Stimulated activated CD8-positive, alpha-beta memory T cell treated with anti-CD3 and anti-CD28 coated beads, Interleukin-15, amount 100 ng/mL, for 48 hours (primary cell): ENCODE results near the gene IDI2.
"Not testable (repeated sequence)": the region's sequence is repeated elsewhere in the genome, so short reads cannot be mapped to it uniquely, and the experiment has no call there.

Experiments used
- DNase-seq, 2 donors: peaks; one replicate each; pipeline ENCODE4 v3.0.0-alpha.2; 2020; ENCODE audit warnings: low read depth in 2 of 2

Gene IDI2

DNA sequence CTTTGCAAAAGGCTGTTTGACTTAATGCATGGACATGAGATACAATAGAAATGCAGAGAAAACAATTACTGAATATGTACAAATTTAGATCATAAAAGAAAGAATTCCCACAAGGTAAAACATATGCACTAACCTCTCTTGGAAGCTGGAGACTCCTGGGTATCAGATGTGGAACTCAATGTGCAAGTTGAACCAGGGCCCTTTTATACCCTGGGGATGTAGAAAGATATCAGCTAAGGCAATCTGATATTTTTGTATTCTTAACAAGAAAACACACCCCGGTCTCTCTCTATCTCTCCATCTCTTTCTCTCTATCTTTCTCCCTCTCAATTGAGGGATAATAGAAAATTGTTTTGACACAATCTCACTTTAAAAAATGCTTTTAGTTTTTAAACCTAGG, at the start of gene IDI2:
Gene IDI2, minus strand, starts transcription at position 177 of the 400 bp plus-strand sequence. CDS start 1,136 bp downstream, outside the sequence.
- DNase-seq = no peak

DNA sequence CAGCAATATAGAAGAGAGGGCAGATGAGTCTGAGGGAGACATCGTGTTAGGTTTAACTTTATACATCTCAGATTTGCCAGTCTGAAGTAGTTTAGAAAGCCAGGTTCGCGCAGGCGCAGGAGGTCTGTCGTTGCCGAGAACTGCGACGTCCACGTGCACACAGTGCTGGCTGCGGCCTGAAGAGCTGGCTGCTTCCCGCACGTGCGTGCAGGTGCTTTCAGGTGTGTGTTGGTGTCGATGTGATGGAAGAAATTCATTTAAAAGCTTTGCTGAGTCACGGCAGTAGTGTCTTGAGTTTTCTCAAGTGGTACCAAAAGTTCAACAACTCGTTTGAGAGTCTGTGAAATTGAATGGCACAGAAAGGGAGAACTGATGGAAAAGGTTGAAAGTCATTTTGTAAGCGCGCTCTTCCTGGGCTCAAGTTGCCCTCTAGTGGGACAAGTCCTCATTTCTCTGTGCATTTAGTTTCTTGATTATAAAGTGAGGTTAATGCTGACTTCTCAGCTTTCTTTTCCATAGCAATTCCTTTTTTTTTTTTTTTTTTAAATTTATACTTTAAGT, 49.2 kb upstream of the IDI2 start:
- DNase-seq = no peak

DNA sequence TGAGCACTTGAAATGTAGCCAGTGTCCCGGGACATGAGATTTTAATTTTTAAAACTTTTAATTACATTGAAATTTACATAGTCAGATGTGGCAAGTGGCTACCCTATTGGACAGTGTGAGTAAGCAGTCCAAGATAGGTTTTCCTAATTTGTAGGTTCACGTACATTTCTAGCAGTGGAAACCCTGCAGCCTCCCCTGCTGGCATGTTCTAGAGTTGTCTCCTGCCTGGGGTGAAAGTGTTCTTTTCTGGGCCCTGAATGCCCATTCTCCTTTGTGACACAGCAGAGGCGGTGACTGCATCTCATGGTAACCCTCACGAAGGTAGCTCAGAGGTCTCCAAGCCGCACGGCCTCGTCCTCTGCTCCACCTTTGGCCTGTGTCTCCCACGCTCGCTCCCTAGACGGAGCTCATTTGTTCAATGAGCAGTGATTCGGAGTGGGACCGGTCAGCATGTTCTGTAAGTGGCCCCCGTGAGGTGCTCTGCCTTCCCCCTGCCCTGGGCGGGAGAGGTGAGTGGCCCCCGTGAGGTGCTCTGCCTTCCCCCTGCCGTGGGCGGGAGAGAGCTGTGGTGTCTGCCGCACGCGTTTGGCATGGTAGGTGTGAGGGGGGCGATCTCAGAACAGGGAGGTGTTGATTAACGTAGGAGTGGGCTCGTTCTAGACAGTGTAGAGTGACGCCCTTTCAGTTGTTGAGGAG, 48.5 kb upstream of the IDI2 start:
- DNase-seq = no peak

DNA sequence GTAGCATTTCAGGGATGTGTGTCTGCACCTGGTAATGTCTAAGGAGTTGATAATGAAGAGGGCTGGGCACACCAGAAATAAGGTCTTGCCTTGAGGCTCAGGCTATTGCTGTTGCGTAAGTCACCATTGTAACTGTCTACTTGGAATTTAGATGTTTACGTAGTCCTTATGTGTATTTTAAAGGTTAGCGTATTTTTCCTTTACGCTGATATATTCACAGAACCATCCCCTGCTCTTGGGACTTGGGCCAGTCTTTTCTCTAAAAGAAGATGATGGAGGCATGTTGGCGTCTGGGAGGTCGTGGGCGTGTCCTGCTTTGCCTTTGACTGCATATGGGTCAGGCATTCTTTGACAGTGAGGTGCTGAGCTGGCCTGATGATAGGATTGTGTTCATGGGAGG, 45.3 kb upstream of the IDI2 start:
- no peak for DNase-seq

DNA sequence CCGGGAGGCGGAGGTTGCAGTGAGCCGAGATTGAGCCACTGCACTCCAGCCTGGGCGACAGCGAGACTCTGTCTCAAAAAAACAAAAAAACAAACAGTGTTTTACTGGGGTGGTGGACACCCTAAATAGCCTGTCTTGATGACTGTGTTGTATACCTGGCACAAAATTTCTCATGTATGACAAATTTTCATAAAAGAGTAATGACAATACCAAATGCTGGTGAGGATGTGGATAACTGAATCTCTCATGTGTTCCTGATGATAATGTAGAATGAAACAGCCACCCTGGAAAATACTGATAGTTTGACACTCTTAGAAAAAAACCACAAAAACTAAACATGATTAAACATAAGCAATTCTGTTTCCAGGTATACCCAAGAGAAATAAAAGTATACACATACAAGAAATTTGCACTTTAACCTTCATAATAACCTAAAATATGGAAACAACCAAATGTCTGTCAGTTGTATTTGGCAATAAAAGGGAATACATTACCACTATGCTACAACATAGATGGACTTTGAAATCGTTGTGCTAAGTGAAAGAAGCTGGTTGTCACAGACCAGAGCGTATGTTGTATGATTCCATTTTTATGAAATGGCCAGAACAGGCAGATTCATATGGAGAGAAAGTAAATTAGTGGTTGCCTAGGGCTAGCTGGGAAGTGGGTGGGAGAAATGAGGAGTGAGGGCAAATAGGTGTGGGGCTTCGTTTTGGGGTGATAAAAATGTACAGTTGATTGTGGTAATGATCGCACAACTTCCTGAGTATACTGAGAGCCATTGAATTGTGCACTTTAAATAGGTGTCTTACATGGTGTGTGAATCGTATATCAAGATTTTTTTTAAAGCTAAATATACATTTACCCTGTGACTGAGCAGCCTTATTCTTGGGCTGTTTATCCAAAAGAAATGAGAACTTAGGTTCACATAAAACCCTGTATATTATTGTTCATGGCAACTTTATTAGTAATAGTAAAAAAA, 43.0 kb upstream of the IDI2 start:
- DNase-seq = no peak

DNA sequence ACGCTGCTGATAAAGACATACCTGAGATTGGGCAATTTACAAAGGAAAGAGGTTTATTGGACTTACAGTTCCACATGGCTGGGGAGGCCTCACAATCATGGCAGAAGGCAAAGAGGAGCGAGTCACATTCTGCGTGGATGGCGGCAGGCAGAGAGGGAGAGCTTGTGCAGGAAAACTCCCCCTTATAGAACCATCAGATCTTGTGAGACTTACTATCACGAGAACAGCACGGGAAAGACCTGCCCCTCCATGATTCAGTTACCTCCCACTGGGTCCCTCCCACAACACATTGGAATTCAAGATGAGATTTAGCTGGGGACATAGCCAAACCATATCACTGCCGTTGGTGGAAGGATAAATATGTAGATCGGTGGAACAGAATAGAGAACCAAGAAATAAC, 41.1 kb upstream of the IDI2 start:
- not testable (repeated sequence) for DNase-seq

DNA sequence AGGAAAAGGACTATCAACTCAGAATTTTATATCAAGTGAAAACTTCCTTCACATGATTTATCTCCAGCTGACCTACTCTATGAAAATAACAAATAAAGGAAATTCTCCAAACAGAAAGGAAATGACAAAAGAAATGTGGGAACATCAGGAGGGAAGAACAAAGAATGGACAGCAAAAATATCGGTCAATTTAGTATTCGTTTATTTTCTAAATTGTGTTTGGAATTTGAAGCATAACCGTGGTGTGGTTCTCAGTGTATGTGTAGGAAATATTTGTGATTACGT, 39.2 kb upstream of the IDI2 start:
- DNase-seq = no peak

DNA sequence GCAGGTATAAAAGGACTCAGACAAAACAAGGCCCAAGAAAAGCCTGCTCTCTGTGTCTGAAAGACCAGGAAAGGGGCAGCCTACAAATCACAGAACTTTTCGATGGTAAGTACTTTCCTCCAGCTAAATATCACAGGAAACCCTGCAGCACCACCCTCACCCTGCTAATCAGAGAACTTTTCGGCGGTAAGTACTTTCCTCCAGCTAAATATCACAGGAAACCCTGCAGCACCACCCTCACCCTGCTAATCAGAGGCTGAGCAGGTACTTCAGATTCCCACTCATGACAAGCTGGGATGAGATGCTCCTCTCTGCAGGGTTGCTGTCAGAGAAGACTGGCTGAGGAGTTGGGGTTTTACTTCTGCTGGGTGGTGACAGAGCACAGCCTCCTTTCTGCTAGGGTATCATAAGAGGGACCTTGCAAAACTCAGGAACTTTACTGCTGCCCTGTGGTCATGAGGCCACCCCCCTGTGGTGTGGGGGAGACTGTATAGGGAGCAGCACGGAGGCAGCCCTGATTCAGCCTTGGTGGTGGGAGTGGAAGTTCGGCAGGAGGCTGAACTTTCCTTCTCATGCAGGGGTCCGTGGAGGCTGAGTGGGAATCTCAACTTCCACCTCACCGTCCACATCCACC, 37.7 kb upstream of the IDI2 start:
- DNase-seq = no peak

DNA sequence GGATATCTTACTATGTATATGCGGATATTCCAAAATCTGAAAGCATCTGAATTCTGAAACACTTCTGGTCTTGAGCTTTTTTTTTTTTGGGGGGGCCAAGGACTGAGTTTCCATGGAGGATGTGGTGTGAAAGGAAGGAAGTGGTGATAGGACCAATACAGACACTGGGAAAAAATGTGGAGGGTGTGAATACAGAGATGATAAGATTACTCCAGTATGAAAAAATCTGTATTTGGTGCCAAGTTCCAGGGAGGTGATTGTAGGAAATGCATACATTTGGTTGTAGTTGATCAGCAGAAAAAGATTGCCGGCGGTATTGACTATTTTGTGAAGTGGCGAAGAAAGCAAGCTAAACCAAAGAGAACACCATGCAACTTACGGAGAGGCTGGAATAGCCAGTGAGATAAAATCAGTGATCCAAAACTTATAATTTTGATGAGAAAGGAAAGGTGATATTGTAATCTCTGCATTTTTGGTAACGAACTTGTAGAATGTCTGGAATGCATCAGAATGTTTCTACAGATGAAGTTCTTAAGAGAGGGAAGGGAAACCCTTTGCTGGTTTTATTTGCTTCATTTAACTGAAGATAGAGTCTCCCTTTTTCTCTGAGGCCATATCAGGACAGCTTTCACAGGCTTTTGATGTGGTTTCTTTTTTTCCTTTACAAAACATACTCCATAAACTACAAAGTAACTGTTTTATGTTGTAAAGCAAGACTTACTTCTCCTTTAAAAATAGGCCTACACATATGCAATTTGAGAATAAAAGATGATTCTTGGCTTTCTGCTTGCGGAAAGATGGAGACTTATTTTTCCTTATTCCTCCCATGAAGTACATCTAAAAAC, 36.5 kb upstream of the IDI2 start:
- DNase-seq = no peak

DNA sequence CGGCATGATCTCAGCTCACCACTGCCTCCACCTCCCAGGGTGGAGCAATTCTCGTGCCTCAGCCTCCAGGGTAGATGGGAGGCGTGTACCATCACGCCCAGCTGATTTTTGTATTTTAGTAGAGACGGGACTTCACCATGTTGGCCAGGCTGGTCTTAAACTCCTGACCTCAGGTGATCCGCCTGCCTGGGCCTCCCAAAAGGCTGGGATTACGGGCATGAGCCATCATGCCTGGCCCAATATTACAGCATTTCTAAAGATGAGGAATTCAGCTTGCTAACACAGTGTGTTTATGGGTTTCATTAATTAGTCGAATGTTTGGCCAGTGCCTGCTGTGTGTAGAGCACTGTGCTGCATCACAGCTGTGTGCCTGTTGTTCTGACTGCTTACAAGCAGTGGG, 34.2 kb upstream of the IDI2 start:
- no peak for DNase-seq

DNA sequence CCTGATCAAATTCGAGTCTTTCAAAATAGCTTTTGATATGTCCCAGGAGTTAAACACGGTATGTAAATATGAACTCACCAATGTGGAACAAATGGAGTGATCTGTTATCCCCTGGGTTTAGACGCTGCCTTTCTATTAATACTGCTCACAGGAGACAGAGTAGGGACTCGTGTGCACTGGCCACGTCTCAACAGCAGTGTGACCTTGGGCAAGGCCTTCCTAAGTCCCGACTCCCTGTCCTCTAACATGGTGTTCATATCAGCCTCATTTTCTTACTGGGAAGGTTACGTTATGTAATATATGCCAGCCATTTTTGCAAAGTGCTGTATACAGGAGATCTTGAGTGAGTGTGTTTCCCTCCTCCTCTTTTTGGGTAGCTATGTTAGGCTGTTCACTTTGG, 32.4 kb upstream of the IDI2 start:
- no peak for DNase-seq

DNA sequence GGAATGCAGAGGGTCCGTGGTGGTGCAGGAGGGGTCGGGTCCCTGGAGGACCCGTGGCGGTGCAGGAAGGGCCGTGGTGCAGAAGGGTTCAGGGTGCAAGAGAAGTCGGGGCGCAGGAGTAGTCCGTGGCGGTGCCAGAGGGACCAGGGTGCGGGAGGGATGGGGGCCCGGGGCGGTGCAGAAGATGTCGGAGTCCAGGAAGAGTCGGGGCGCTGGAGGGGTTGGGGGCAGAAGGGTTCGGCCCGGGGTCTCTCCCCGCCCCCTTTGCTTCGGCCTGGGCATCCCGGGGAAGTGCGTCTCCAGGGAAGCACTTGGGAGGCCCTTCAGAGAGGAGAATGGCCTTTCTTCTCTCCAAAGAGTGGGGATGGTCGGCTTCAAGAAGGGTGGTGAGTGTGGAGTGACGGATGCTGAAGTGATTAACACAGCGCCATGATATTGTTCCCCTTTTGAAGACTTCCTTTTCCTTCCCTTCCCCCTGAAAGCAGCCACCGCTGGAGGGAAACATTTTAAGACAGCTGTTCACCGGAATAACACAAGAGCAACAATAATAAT, 31.5 kb upstream of the IDI2 start:
- DNase-seq = no peak

DNA sequence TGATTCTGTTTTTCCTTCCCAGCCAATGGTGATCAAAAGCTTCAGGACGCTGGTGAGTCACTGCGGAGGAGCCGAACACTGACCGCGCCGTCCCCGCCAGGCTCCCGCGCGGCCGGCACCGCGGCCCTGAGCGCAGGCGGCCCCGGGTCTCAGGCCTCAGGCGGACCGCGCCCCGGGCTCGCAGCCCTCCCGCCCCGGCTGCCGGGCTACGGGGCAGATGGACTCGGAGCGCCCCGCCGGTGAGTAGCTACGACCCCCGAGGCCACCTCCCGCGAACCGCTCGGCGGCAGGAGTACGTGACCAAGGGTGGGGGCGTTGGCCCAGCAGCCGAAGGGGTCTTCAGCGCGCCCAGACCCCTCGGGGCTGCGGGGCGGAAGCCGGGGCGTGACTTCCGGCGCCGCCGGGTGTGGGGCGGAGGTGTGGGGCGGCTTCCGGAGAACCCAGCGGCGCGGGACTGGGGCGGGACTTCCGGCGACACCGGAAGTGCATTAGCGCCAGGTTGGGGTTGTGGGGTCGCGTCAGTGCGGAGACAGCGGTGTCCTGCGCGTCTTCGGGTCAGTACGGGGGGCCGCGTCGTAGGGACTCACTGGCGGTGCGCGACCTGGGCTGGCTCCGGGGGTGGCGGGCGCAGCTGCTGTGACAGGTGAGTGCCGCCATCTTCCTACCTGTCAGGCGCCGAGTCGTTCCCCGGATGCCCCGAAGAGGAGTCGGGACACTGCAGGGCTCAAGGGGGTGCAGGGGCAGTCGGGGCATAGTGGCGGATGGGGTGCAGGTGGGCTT, 30.9 kb upstream of the IDI2 start, which contains the start of gene WDR37:
Gene WDR37, plus strand, starts transcription at position 60 of the 780 bp plus-strand sequence. CDS start 15,771 bp downstream, outside the sequence.
- DNase-seq = peak; percentile 82 to 83

DNA sequence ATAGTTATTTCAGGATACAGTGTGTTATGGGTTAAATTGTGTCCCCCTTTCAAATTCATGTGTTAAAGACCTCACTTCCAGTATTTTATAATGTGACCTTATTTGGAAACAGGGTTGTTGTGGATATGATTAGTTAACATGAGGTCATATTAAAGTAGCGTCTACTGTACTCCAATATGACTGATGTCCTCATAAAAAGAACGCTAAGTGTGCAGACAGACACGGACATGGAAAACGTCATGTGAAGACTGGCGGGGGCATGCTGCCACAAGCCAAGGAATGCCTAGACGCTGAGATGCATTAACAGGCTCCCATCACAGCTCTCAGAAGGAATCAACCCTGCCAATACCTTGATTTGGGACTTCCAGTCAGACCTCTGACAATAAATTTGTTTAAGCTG, 29.0 kb upstream of the IDI2 start:
- no peak for DNase-seq

DNA sequence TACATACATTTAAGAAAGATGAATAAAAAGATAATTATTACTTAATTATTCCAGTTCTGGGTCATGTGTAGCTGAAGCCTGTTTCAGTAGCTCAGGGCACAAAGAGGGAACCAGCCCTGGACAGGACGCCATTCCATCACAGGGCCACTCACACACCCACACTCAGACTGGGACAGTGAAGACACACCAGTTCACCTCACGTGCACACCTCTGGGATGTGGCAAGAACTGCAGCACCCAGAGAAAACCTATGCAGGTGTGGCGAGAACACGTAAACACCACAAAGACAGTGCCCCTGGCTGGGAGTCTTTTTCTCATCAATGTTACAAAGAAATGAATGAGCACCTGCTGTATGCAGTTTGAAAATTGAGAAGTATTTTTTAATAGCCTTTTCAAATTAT, 24.9 kb upstream of the IDI2 start:
- DNase-seq = no peak

DNA sequence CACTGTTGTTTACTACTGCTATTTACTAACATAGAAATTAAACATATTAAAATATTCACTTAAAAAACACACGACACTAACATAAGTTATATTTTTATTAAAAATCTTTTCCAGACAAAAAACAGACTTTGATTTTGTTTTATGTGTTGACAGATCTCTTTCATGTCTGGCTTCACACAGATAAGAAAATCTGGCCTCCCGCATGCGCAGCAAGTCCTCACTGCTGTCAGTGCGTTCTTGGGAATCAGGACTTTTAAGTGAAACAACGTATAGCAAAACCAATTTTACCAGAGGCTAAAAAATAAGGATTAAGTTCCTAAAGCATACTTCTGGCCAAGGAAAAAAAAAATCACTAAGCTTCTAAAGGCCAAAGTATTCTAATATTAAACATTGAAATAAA, 24.5 kb upstream of the IDI2 start:
- DNase-seq = no peak

DNA sequence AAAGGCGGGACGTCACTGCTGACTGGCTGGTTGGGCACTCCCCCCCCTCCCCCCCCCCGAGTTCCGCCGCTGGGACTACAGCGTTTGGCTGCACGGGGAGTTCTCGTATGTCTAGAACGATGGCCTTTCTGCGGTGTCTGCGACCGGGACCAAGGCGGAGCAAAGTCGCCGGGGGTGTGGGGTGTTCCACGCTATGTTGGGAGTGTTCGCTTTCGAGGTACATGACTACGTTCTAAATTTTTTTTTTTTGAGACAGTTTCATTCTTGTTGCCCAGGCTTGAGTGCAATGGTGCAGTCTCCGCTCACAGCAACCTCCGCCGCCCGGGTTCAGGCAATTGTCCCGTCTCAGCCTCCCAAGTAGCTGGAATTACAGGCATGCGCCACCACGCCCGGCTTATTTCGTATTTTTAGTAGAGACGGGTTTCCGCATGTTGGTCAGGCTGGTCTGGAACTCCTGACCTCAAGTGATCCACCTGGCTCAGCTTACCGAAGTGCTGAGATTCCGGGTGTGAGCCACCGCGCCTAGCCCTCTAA, 23.8 kb upstream of the IDI2 start:
- no peak for DNase-seq

DNA sequence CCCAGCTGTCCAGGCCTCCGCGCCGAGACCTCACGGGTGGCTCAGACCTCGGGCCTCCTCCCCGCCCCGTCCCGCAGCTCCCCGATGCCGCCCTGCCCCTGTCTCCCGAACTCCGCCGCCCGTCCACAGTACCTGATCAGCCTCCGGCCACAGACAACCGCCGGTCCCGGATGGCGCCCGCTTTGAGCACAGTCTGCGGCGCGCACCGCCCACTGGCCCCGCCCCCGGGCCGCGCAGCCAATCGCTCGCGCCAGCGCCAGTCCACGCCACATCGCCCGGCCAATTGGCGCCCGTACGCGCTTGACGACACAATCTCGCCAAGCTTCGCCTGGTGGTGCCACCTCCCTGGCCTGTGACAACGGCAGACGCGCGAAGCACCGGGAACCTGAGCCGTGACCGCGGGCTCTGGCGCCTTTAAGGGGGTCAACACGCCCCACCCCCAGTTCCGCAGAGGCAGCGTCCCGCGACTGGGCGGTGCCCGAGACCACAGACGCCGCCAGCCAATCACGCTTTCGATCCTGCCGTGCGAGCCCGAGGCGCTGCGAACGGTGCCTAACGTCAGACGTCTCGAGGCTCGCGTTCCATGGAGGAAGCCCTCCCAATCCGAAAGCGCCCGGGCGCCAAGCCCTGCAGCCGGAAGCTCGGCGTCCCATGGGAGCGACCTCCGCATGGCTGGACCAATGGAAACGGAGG, 23.2 kb upstream of the IDI2 start, which contains the start of gene IDI1:
Gene IDI1, minus strand, starts transcription at position 388 of the 693 bp plus-strand sequence. Its CDS starts 116 bp downstream, at position 272.
- peak; percentile 96 for DNase-seq

DNA sequence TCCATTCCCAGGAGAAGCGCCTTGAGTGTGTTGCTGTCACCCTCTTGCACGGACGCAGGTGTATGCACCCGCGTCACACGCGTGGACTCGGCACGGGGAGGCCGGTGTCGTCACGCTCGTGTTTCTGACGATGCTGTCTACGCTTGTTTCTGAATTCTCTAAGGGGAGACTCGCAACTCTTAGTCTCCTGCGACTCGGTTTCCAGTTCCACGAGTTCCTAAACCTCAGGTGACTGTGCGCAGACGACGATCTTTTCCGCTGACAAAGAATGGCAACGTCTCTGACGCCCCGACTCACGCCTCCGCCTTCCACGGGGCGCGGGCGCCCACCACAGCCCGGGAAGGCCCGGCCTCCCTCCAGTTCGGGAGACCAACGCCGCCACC, 22.7 kb upstream of the IDI2 start:
- no peak for DNase-seq
